Hepatocyte (in vitro differentiated cells): ENCODE measurements around the gene ATP6V1F. TPM values are rescaled to one million over a fixed set of nuclear protein-coding genes. Genes with fewer than 3 reads are reported as not detected.

Experiments
- DNase-seq: peaks from one replicate; pipeline ENCODE4 v3.0.0-alpha.2; 2016; ENCODE audit warnings: low spot score
- H2AFZ ChIP-seq: fragments of 200-600 bp; sonication (generic); 2 replicates; pipeline ENCODE4 v1.6.0; 2016; ENCODE audit warnings: antibody characterized with exemption, mild to moderate bottlenecking
- H3K27ac ChIP-seq: fragments of 200-600 bp; sonication (generic); 2 replicates; pipeline ENCODE4 v1.5.1; 2016; ENCODE audit warnings: mild to moderate bottlenecking
- H3K27me3 ChIP-seq: fragments of 200-600 bp; sonication (generic); 2 replicates; pipeline ENCODE4 v1.6.1; 2016
- H3K36me3 ChIP-seq: fragments of 200-600 bp; sonication (generic); replicated peaks from 2 replicates; pipeline ENCODE4 v1.5.1; 2016; ENCODE audit warnings: low read depth; ENCODE audit not compliant: insufficient read depth
- H3K4me1 ChIP-seq: fragments of 200-600 bp; sonication (generic); 2 replicates; pipeline ENCODE4 v1.5.1; 2016; ENCODE audit warnings: mild to moderate bottlenecking, moderate library complexity; ENCODE audit not compliant: insufficient read depth
- H3K4me2 ChIP-seq: fragments of 200-600 bp; sonication (generic); 2 replicates; pipeline ENCODE4 v1.6.0; 2016
- H3K4me3 ChIP-seq: fragments of 200-600 bp; sonication (generic); 2 replicates; pipeline ENCODE4 v1.5.1; 2016; ENCODE audit warnings: mild to moderate bottlenecking
- H3K79me2 ChIP-seq: fragments of 200-600 bp; sonication (generic); 2 replicates; pipeline ENCODE4 v1.6.0; 2017; ENCODE audit warnings: mild to moderate bottlenecking
- H3K9me2 ChIP-seq: fragments of 200-600 bp; sonication (generic); replicated peaks from 2 replicates; pipeline ENCODE4 v1.6.0; 2017; ENCODE audit warnings: mild to moderate bottlenecking; ENCODE audit not compliant: insufficient read depth
- H3K9me3 ChIP-seq: fragments of 200-600 bp; sonication (generic); 2 replicates; pipeline ENCODE4 v1.5.1; 2016; ENCODE audit warnings: low read depth, mild to moderate bottlenecking
- H4K20me1 ChIP-seq: fragments of 200-600 bp; sonication (generic); 2 replicates; pipeline ENCODE4 v1.6.0; 2016; ENCODE audit warnings: mild to moderate bottlenecking; ENCODE audit not compliant: insufficient read depth, poor library complexity, severe bottlenecking
- CTCF ChIP-seq: fragments of 200-600 bp; sonication (generic); IDR thresholded peaks from 2 replicates; pipeline ENCODE4 v1.5.1; 2016; ENCODE audit warnings: antibody characterized with exemption, mild to moderate bottlenecking; ENCODE audit not compliant: poor library complexity
- EZH2 ChIP-seq: fragments of 200-600 bp; sonication (generic); IDR thresholded peaks from 2 replicates; pipeline ENCODE4 v1.6.1; 2016; ENCODE audit warnings: antibody characterized with exemption, mild to moderate bottlenecking, borderline replicate concordance
- EZH2phosphoT487 ChIP-seq: fragments of 200-600 bp; sonication (generic); IDR thresholded peaks from one replicate; pipeline ENCODE4 v1.6.1; 2018; ENCODE audit warnings: antibody characterized with exemption, mild to moderate bottlenecking, low read depth, moderate library complexity; ENCODE audit not compliant: unreplicated experiment, severe bottlenecking
- WGBS: methylation state at CpG from one replicate; pipeline ENCODE4 v1.1.6; 2016; ENCODE audit warnings: low lambda C conversion rate; ENCODE audit errors: missing lambda C conversion rate; 5-methylcytosine and 5-hydroxymethylcytosine counted together
- polyA plus RNA-seq: library from polyadenylated mRNA; unstranded; fragments of >200 nt; fragmentation: Nextera tagmentation; extraction: Ambion mirVana; gene quantifications from 2 replicates; pipeline ENCODE4 v1.2.1, GENCODE V29; 2016
- total RNA-seq: library from RNA; depleted of rRNA; stranded (reverse); fragments of >200 nt; gene quantifications from 2 replicates; pipeline ENCODE4 v1.2.3, GENCODE V29; 2014

The ATP6V1F gene
- total and polyA plus RNA-seq, 2 experiments from 2014 or later, result 184 to 422 TPM

- TF ChIP-seq CTCF (no peak), EZH2 (no peak), EZH2phosphoT487 (no peak)
- peak overlapping the region; percentile 34 for H3K4me3 ChIP-seq
- H3K36me3 ChIP-seq, result no peaks in the 10 kb centered on the region
- peak overlapping the region; percentile 13 for H3K27ac ChIP-seq
- 4% methylated on average over 24 of the region's 42 CpGs for WGBS
- H3K9me2 ChIP-seq, result no peaks in the 10 kb centered on the region
- peak overlapping the region; percentile 91 for H3K4me2 ChIP-seq
- peak overlapping the region; percentile 79 for H2AFZ ChIP-seq
- no peaks in the 10 kb centered on the region for H3K79me2 ChIP-seq
- H4K20me1 ChIP-seq, result no peaks in the 10 kb centered on the region
- H3K9me3 ChIP-seq, result no peaks in the 10 kb centered on the region
- peak; percentile 63 for DNase-seq
- H3K4me1 ChIP-seq, result peaks cover 9% of the 10 kb centered on the region
- H3K27me3 ChIP-seq, result peaks cover 36% of the 10 kb centered on the region
These were observed 47.2 kb downstream of the ATP6V1F start for GRCh38 chr7:128909625-128910568.

DNA sequence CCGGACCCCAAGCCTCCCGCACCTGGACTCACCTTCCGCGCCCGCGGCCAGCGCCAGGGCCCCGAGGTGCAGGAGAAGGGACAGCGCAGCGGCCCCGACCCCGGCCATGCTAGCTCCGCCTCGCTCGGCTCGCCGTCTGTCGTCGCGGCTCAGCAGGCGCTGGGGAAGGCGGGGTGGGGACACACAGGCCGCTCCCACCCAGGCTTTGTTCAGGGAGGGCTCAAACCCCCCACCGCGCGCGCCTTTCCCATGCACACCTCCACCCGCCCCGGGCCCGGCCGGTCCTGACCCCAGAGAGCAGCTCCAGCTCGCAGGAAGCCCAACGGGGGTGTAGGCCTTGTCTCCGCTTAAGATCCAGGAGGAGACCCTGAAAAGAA lies 47.9 kb downstream of the ATP6V1F start, which contains the start of gene KCP:
Gene KCP (minus strand): TSS at position 141 of the 377 bp plus-strand sequence. CDS start 33 bp downstream, at position 108.
- DNase-seq, result no peak
- no peaks in the 10 kb centered on the region for H3K9me3 ChIP-seq
- H2AFZ ChIP-seq, result peak within 1 kb of the TSS; percentile 79
- no peak for TF ChIP-seq CTCF
- TF ChIP-seq EZH2phosphoT487, result no peak
- no peak for TF ChIP-seq EZH2
- peaks cover 9% of the 10 kb centered on the region for H3K4me1 ChIP-seq
- WGBS, result 17% methylated on average over 24 of the region's 34 CpGs
- no peaks in the 10 kb centered on the region for H4K20me1 ChIP-seq
- peak within 1 kb of the TSS; percentile 13 for H3K27ac ChIP-seq
- H3K36me3 ChIP-seq, result no peaks in the 10 kb centered on the region
- peaks cover 40% of the 10 kb centered on the region for H3K27me3 ChIP-seq
- peak within 1 kb of the TSS; percentile 34 for H3K4me3 ChIP-seq
- H3K4me2 ChIP-seq, result peak within 1 kb of the TSS; percentile 91
- H3K9me2 ChIP-seq, result no peaks in the 10 kb centered on the region
- H3K79me2 ChIP-seq, result no peaks in the 10 kb centered on the region

DNA sequence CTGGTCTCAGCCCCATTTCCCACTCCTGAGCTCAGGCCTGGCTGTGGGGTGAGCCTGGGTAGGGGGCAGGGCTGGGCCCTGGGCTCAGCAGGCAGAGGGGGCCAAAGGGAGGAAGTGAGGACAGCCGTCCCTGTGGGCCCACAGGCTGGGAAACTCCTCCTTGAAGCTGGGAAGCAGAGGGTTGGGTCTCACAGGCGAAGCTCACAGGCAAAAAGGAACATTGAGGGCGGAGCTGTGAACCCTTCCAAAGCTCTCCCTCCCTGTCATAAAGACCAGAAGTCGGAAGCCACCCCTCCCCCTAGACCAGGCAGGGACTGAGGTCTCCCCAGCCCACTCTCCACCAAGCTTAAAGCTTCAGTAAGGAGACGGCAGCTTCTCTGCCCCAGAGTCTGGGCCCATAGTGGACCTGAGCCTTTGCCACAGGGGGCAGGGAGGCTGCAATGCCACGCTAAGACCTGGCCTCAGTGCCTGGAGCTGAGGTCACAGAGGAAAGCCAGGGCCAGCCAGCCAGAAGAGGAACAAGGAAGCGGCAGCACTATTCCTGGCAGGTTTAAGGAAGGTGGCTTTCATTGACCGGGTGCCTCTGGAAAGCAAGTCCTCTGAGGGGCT lies 48.9 kb downstream of the ATP6V1F start:
- peak; percentile 60 for DNase-seq
- Histone ChIP-seq H3K4me3 (no peak overlapping the region), H3K79me2 (no peaks in the 10 kb centered on the region), H3K9me3 (no peaks in the 10 kb centered on the region), H3K36me3 (no peaks in the 10 kb centered on the region), H4K20me1 (no peaks in the 10 kb centered on the region), H3K27ac (peak overlapping the region; percentile 27), H3K4me2 (no peak overlapping the region), H3K27me3 (peaks cover 50% of the 10 kb centered on the region), H3K9me2 (no peaks in the 10 kb centered on the region), H3K4me1 (peaks cover 9% of the 10 kb centered on the region), H2AFZ (peak overlapping the region; percentile 35)
- TF ChIP-seq EZH2phosphoT487 (no peak), EZH2 (no peak), CTCF (no peak)
- WGBS, result 61% methylated on average over 5 of the region's 8 CpGs
